Skeletal muscle cell (primary cell): ENCODE measurements around the gene TMEM184B.

Experiments used
- DNase-seq: peaks from one replicate; pipeline ENCODE4 v3.0.0-alpha.2; 2010; ENCODE audit warnings: low read depth
- H3K4me3 ChIP-seq: 2 replicates; pipeline ENCODE4 v1.5.1; 2011; ENCODE audit warnings: low read depth, mild to moderate bottlenecking, control low read depth, low read length, moderate library complexity

The TMEM184B gene

GRCh38 chr22:38286915-38287669 is 14.3 kb upstream of the TMEM184B start:
- DNase-seq, result no peak

GRCh38 chr22:38285018-38285417 is 12.2 kb upstream of the TMEM184B start:
- H3K4me3 ChIP-seq, result no peak overlapping the region
- no peak for DNase-seq

More at GRCh38 chr22:38286915-38287669, 14.3 kb upstream of the TMEM184B start:
- H3K4me3 ChIP-seq, result no peak overlapping the region

- H3K4me3 ChIP-seq, result no peak overlapping the region
- peak; percentile 91 for DNase-seq
Observed at GRCh38 chr22:38284042-38284402, 11.2 kb upstream of the TMEM184B start.

DNA sequence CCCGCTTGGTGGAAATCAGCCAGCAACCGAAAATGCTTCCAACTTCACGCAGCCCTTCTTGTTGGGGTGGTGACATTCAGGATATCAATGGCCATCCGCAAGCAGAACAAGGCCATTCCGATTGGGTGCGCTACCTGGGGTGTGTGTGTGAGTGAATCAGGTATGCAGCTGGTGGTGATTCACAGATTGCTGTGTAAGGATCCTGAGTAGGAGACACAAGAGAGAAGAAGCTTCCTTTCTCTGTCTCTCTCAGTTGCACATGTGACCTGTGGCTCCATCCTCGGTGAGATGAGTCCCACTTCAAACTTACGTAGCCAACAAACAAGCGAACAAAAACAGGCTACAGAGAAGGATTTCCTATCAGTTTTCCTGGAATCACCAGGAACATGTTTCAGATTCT is 9.6 kb upstream of the TMEM184B start:
- no peak overlapping the region for H3K4me3 ChIP-seq
- no peak for DNase-seq

DNA sequence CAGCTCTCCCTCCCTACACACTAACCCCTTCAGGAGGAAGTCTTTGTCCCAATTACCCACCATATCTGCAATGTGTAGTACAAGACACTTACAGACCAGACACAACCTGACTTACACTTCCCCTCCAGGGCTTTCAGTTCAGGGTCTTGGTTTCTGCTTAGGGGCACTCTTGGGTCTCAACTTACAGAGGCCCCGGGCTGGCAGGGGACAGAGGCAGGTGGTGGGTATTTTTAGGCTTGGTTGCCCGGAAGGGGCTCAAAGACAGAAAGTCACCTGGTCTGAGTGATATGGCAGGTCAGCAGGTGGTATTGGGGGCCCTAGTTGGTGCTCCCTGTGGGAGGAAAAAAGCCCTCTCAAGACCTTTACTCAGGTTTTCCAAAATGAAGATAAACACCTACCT is 3.4 kb upstream of the TMEM184B start:
- H3K4me3 ChIP-seq, result no peak overlapping the region
- no peak for DNase-seq

DNA sequence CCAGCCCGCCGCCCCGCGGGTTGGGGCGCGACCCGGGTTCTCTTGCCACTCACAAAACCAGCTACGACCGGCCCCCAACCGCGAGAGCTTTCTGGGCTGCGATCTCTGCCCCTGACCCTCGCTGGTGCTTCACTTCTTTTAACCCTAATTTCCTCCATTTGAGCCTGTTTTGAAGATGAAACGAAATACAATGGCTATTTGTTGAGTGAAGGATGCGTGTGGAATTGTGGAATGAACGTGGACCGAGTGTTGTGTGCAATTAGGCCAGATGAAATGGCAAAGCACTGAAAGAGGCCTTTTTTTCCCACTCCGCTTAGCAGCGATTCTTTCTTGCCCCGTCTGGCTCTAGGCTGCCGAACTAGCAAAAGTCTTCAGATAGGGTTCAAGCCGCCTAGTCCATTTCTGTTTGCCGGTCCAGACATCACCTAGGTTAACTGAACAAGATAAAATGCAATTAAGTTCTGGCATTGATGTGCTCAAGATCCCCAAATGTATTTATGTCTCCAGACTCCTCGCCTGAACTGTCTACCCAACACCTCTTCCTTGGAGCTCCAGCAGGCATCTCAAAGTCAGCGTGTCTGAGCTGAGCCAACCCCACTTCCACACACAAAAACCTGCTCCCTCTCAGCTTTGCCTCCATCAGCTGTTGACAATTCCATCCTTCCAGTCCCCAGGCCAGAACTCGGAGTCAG is 471 bp upstream of the TMEM184B start:
- peak overlapping the region; percentile 69 for H3K4me3 ChIP-seq
- no peak for DNase-seq

- no peak for DNase-seq
Observed at GRCh38 chr22:38271927-38272372, 860 bp downstream of the TMEM184B start.

DNA sequence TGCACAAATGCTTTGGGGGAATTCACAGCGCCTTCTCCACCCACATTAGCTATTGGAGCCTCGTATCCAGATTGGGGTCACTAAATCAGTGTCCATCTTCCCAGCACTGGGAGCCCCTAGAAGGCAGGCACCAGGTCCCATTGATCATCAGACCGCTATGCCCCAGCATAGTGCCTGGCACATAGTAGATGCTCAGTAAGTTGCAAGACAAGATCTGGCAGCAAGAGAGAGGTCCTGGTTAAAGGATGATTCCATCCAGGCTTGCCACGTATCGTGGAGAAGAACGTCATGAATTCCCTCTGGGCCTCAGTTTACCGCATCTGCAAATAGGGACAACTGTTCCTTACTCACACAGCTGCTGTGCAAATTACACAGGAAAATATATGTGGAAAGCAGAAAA is 1.7 kb downstream of the TMEM184B start:
- no peak overlapping the region for H3K4me3 ChIP-seq

More at GRCh38 chr22:38271927-38272372, 860 bp downstream of the TMEM184B start:
- peak overlapping the region; percentile 69 for H3K4me3 ChIP-seq

GRCh38 chr22:38270091-38270992 is 2.5 kb downstream of the TMEM184B start:
- no peak for DNase-seq
- H3K4me3 ChIP-seq, result no peak overlapping the region

More for the DNA sequence above, 1.7 kb downstream of the TMEM184B start:
- DNase-seq, result no peak

- no peak overlapping the region for H3K4me3 ChIP-seq
- DNase-seq, result no peak
Observed at GRCh38 chr22:38269466-38269865, 3.3 kb downstream of the TMEM184B start.

DNA sequence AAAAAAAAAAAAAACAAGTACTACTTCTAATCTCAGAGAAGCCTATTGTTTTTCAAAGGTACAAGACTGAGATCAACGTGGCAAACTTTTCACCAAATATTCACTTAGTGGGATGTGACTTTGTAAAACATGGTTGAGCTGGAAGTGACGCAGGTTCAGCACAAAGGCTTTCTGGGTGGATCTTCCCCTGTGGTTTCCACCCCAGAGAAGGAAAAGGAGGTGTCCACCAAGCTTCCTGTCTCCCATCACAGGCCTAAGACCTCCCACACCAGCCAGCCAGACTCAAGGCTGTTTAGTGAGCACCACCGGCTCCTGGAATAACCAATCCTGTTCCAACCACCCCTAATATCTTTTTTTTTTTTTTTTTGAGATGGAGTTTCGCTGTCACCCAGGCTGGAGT is 5.7 kb downstream of the TMEM184B start:
- H3K4me3 ChIP-seq, result no peak overlapping the region
- no peak for DNase-seq

GRCh38 chr22:38266120-38266519 is 6.7 kb downstream of the TMEM184B start:
- H3K4me3 ChIP-seq, result no peak overlapping the region
- DNase-seq, result no peak

DNA sequence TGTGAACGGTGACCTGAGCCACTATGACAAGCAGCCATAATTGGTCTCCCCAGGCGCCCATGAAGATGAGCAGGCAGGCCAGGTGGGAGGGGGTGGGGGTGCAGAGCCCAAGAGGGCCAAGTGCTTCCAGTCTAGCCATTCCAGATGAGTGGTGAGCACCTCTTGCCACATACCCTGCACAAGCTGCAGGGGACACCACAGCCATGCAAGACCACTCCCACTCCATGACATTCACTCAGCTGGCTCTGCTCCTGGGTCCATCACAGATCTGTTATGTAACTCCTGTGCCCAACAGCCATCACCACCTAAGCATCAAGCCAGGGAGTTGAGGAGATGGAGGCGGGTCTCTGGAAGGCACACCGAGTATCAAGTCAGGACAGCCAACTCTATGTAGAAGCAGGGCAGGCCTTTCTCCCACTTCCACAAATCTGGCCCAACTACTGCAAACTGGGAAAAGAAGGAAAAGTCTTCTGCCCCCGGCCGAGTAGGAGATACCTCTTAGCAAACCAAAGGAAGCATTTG is 8.4 kb downstream of the TMEM184B start:
- no peak overlapping the region for H3K4me3 ChIP-seq
- DNase-seq, result no peak

- no peak for DNase-seq
- no peak overlapping the region for H3K4me3 ChIP-seq
Observed at GRCh38 chr22:38262051-38262795, 10.6 kb downstream of the TMEM184B start.

DNA sequence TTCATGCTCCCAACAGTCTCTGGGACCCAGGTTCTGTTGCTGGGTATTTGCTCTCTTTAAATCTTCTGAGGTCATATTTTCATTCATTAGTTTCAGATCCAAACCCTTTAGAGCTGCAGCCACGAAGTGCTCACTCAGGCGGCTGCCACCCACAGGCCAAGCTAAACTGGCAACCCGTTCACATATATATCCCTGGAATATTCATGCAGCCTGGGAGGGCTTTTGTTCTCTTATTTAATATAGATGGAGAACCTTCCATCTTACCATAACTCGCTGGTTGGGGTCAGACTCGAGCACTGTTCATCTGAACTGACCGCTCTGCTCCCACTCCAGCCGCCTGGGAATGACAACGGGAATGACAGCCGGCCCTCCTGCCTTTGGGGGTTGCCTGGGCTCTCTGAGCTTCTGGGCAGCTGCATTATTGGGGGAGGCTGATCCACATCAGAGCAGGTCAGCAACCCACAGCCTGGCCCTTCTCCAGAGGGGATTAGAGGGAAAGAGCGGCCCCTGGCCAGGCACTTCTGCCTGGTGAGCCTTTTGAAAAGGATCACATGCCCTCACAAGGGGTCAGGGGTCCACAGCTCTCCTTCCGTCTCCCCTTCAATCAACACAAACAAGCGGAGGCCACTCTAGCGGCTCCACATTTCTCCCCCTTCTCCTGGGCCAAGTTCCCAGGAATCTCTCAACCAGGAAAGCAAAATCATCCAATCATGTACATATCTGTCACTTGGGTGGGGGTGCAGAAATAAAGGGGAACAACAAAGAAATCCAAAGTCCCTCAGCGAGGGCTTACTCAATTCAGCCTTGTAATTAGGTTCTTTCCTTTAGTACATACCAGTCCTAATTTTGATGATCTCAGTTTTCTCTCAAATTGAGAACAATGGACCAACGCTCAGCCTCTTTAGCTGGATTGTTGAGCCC is 11.8 kb downstream of the TMEM184B start:
- DNase-seq, result no peak
- no peak overlapping the region for H3K4me3 ChIP-seq

- no peak for DNase-seq
- no peak overlapping the region for H3K4me3 ChIP-seq
Observed at GRCh38 chr22:38259370-38259769, 13.4 kb downstream of the TMEM184B start.

- DNase-seq, result no peak
- no peak overlapping the region for H3K4me3 ChIP-seq
Observed at GRCh38 chr22:38258895-38259294, 13.9 kb downstream of the TMEM184B start.

GRCh38 chr22:38257650-38258250 is 15.1 kb downstream of the TMEM184B start:
- H3K4me3 ChIP-seq, result no peak overlapping the region

More at GRCh38 chr22:38257650-38258250, 15.1 kb downstream of the TMEM184B start:
- no peak for DNase-seq
